ENCODE measurements around the gene EPO.

Gene EPO

DNA sequence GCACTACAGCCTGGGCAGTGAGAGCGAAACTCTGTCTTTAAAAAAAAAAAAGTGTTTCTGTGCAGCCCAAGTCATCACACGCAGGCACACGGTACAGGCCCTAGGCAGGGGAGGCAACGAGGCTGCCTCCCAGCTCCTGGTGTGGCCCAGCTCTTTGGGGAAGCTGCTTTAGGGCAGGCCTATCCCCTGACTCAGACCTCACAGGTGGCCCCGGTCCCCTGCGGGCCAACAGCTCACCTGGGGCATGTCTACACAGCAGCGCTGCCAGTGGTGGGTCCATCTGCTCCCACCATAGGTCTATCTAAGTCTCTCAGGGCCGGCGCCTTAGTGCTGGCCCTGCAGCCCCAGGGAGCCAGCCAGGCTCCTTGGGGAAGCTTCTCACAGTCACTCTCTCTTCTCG, 44.6 kb downstream of the EPO start:
- TF ChIP-seq, protein P1, sequence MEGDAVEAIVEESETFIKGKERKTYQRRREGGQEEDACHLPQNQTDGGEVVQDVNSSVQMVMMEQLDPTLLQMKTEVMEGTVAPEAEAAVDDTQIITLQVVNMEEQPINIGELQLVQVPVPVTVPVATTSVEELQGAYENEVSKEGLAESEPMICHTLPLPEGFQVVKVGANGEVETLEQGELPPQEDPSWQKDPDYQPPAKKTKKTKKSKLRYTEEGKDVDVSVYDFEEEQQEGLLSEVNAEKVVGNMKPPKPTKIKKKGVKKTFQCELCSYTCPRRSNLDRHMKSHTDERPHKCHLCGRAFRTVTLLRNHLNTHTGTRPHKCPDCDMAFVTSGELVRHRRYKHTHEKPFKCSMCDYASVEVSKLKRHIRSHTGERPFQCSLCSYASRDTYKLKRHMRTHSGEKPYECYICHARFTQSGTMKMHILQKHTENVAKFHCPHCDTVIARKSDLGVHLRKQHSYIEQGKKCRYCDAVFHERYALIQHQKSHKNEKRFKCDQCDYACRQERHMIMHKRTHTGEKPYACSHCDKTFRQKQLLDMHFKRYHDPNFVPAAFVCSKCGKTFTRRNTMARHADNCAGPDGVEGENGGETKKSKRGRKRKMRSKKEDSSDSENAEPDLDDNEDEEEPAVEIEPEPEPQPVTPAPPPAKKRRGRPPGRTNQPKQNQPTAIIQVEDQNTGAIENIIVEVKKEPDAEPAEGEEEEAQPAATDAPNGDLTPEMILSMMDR (conservative IDR thresholded peaks at IDR 0.05; ENCODE audit: low read depth, low read length) = no peak
- Histone ChIP-seq H3K4me3 (IDR thresholded peaks at IDR 0.05; ENCODE audit: insufficient read depth, low read depth, low read length) (no peak overlapping the region), H3K9ac (no peak overlapping the region), H3K27ac (no peak overlapping the region), H3K79me2 (ENCODE audit: insufficient read depth, low read depth) (no peaks in the 10 kb centered on the region), H3K4me1 (ENCODE audit: low read depth, poor library complexity, severe bottlenecking) (peaks cover 8% of the 10 kb centered on the region), H2AFZ (ENCODE audit: low read depth) (no peak overlapping the region), H4K20me1 (ENCODE audit: insufficient read depth) (no peaks in the 10 kb centered on the region), H3K4me2 (no peak overlapping the region), H3K27me3 (ENCODE audit: insufficient read depth, low read depth) (peaks cover 94% of the 10 kb centered on the region), H3K36me3 (ENCODE audit: insufficient read depth) (no peaks in the 10 kb centered on the region)

DNA sequence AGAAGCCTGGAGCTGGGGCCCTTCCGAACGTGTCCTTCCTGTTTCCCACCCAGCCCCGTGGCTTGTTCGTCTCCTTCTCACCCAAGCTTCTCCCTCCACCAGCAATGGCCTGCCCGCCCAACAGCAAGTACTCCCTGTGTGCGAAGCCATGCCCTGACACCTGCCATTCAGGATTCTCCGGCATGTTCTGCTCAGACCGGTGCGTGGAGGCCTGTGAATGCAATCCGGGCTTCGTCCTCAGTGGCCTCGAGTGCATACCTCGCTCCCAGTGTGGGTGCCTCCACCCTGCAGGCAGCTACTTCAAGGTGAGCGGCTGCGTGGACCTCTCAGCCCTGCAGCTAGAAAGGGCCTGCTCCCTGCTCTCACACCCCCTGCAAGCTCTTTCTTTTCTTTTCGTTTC, 45.0 kb downstream of the EPO start:
- no peaks in the 10 kb centered on the region for H3K79me2 ChIP-seq (ENCODE audit: insufficient read depth, low read depth)
- peaks cover 94% of the 10 kb centered on the region for H3K27me3 ChIP-seq (ENCODE audit: insufficient read depth, low read depth)
- H3K9ac ChIP-seq = no peak overlapping the region
- TF ChIP-seq, protein P1 (conservative IDR thresholded peaks at IDR 0.05; ENCODE audit: low read depth, low read length) = no peak
- no peak overlapping the region for H3K4me2 ChIP-seq
- H3K4me1 ChIP-seq (ENCODE audit: low read depth, poor library complexity, severe bottlenecking) = peaks cover 8% of the 10 kb centered on the region
- H4K20me1 ChIP-seq (ENCODE audit: insufficient read depth) = no peaks in the 10 kb centered on the region
- H3K36me3 ChIP-seq (ENCODE audit: insufficient read depth) = no peaks in the 10 kb centered on the region
- H2AFZ ChIP-seq (ENCODE audit: low read depth) = no peak overlapping the region
- no peak overlapping the region for H3K4me3 ChIP-seq (IDR thresholded peaks at IDR 0.05; ENCODE audit: insufficient read depth, low read depth, low read length)
- no peak overlapping the region for H3K27ac ChIP-seq

- Histone ChIP-seq H3K4me3 (IDR thresholded peaks at IDR 0.05; ENCODE audit: insufficient read depth, low read depth, low read length) (no peak overlapping the region), H3K27ac (no peak overlapping the region), H3K36me3 (ENCODE audit: insufficient read depth) (no peaks in the 10 kb centered on the region), H3K27me3 (ENCODE audit: insufficient read depth, low read depth) (peaks cover 90% of the 10 kb centered on the region), H3K4me2 (no peak overlapping the region), H3K79me2 (ENCODE audit: insufficient read depth, low read depth) (no peaks in the 10 kb centered on the region), H2AFZ (ENCODE audit: low read depth) (no peak overlapping the region), H4K20me1 (ENCODE audit: insufficient read depth) (no peaks in the 10 kb centered on the region), H3K4me1 (ENCODE audit: low read depth, poor library complexity, severe bottlenecking) (no peaks in the 10 kb centered on the region), H3K9ac (no peak overlapping the region)
- TF ChIP-seq, protein P1 (conservative IDR thresholded peaks at IDR 0.05; ENCODE audit: low read depth, low read length) = no peak
Measured at GRCh38 chr7:100768784-100769183, 48.5 kb downstream of the EPO start.
